GM23338 (cell line): ENCODE data around the gene ST8SIA2. TPM values are rescaled to one million over a fixed set of nuclear protein-coding genes. Genes with fewer than 3 reads are reported as not detected.

ENCODE experiments used
- ATAC-seq: fragments of 200-7000 bp; cut with Tn5 transposase; 3 replicates; pipeline ENCODE4 v1.9.1; 2020
- DNase-seq: peaks from one replicate; pipeline ENCODE4 v3.0.0-alpha.2; 2015; ENCODE audit warnings: low spot score
- H2AFZ ChIP-seq: fragments of 200-600 bp; sonication (generic); 2 replicates; pipeline ENCODE4 v1.8.0; 2016; ENCODE audit warnings: antibody characterized with exemption, mild to moderate bottlenecking, moderate library complexity
- H3F3A ChIP-seq: fragments of 200-600 bp; sonication (generic); replicated peaks from 2 replicates; pipeline ENCODE4 v1.8.0; 2017; ENCODE audit warnings: antibody characterized with exemption, mixed run types, low read depth
- H3K27ac ChIP-seq: fragments of 200-600 bp; sonication (generic); 2 replicates; pipeline ENCODE4 v1.6.1; 2016; ENCODE audit warnings: low read depth
- H3K27me3 ChIP-seq: fragments of 200-600 bp; sonication (generic); 2 replicates; pipeline ENCODE4 v1.8.0; 2016; ENCODE audit warnings: mild to moderate bottlenecking, mixed run types, moderate library complexity; ENCODE audit not compliant: insufficient read depth
- H3K36me3 ChIP-seq: fragments of 200-600 bp; sonication (generic); 2 replicates; pipeline ENCODE4 v1.8.0; 2016; ENCODE audit warnings: mild to moderate bottlenecking; ENCODE audit not compliant: insufficient read depth
- H3K4me1 ChIP-seq: fragments of 200-600 bp; sonication (generic); 2 replicates; pipeline ENCODE4 v1.8.0; 2016; ENCODE audit warnings: mild to moderate bottlenecking, moderate library complexity; ENCODE audit not compliant: insufficient read depth
- H3K4me2 ChIP-seq: fragments of 200-600 bp; sonication (generic); 2 replicates; pipeline ENCODE4 v1.7.1; 2017; ENCODE audit warnings: mixed run types
- H3K4me3 ChIP-seq: fragments of 200-600 bp; sonication (generic); 2 replicates; pipeline ENCODE4 v1.6.1; 2016; ENCODE audit warnings: mixed run types
- H3K79me2 ChIP-seq: fragments of 200-600 bp; sonication (generic); replicated peaks from 2 replicates; pipeline ENCODE4 v1.8.0; 2017; ENCODE audit warnings: mild to moderate bottlenecking; ENCODE audit not compliant: insufficient read depth
- H3K9me2 ChIP-seq: fragments of 200-600 bp; sonication (generic); 2 replicates; pipeline ENCODE4 v1.8.0; 2017; ENCODE audit not compliant: insufficient read depth
- H4K20me1 ChIP-seq: fragments of 200-600 bp; sonication (generic); replicated peaks from 2 replicates; pipeline ENCODE4 v1.8.0; 2017; ENCODE audit warnings: mild to moderate bottlenecking; ENCODE audit not compliant: insufficient read depth
- H3K27ac Mint-ChIP-seq: 2 replicates; pipeline ENCODE4 v1.8.0; 2020; ENCODE audit warnings: inconsistent platforms, mild to moderate bottlenecking, moderate library complexity, mixed read lengths
- H3K27me3 Mint-ChIP-seq: 3 replicates; pipeline ENCODE4 v1.8.0; 2022; ENCODE audit warnings: low read depth, mild to moderate bottlenecking, moderate library complexity, mixed read lengths, inconsistent platforms; ENCODE audit not compliant: insufficient read depth, poor library complexity
- H3K36me3 Mint-ChIP-seq: 3 replicates; pipeline ENCODE4 v1.8.0; 2021; ENCODE audit warnings: low read depth, mild to moderate bottlenecking, inconsistent platforms, moderate library complexity, mixed read lengths
- H3K4me1 Mint-ChIP-seq: 3 replicates; pipeline ENCODE4 v1.8.0; 2020; ENCODE audit warnings: mild to moderate bottlenecking, inconsistent platforms, mixed read lengths
- H3K4me3 Mint-ChIP-seq: 3 replicates; pipeline ENCODE4 v1.8.0; 2021; ENCODE audit warnings: moderate library complexity, mild to moderate bottlenecking, inconsistent platforms, mixed read lengths
- H3K9me3 Mint-ChIP-seq: 3 replicates; pipeline ENCODE4 v1.8.0; 2020; ENCODE audit warnings: moderate library complexity, mild to moderate bottlenecking, inconsistent platforms, mixed read lengths
- ETS1 ChIP-seq: IDR thresholded peaks from 2 replicates; pipeline ENCODE4 v1.6.1; 2016; ENCODE audit warnings: antibody characterized with exemption
- EZH2 ChIP-seq: fragments of 200-600 bp; sonication (generic); IDR thresholded peaks from one replicate; pipeline ENCODE4 v1.8.0; 2017; ENCODE audit warnings: antibody characterized with exemption, mild to moderate bottlenecking, low read depth; ENCODE audit not compliant: unreplicated experiment
- NANOG ChIP-seq: IDR thresholded peaks from 2 replicates; pipeline ENCODE4 v1.6.1; 2016; ENCODE audit warnings: antibody characterized with exemption, borderline replicate concordance
- POLR2AphosphoS5 ChIP-seq: IDR thresholded peaks from 2 replicates; pipeline ENCODE4 v1.6.1; 2016; ENCODE audit warnings: antibody characterized with exemption, low read depth
- REST ChIP-seq: IDR thresholded peaks from one replicate; pipeline ENCODE4 v1.6.1; 2018; ENCODE audit warnings: antibody characterized with exemption; ENCODE audit not compliant: unreplicated experiment
- ZNF114 ChIP-seq: fragments of 250-450 bp; sonication (Bioruptor Pico); IDR thresholded peaks from 2 replicates; pipeline ENCODE4 v1.5.0; 2020; ENCODE audit warnings: mild to moderate bottlenecking, moderate library complexity
- ZNF462 ChIP-seq: fragments of 250-450 bp; sonication (Bioruptor Pico); IDR thresholded peaks from 2 replicates; pipeline ENCODE4 v1.5.0; 2020; ENCODE audit warnings: mild to moderate bottlenecking, moderate library complexity
- polyA plus RNA-seq: library from polyadenylated mRNA; unstranded; fragments of >200 nt; fragmentation: Nextera tagmentation; extraction: Ambion mirVana; gene quantifications from 2 replicates; pipeline ENCODE4 v1.2.1, GENCODE V29; 2016
- total RNA-seq: library from RNA; depleted of rRNA; stranded (reverse); fragments of >200 nt; shearing (Covaris generic); gene quantifications from 2 replicates; pipeline ENCODE4 v1.2.3, GENCODE V29; 2014

Gene ST8SIA2
- total and polyA plus RNA-seq, 2 experiments from 2014 or later: 0.66 to 1.2 TPM

- Histone ChIP-seq H4K20me1 (no peaks in the 10 kb centered on the region), H3F3A (no peaks in the 10 kb centered on the region), H3K4me3 (no peak overlapping the region), H3K27me3 (no peaks in the 10 kb centered on the region), H3K36me3 (no peaks in the 10 kb centered on the region; the same call in 1 of the 2 replicates), H3K79me2 (no peaks in the 10 kb centered on the region), H3K4me2 (no peak overlapping the region), H3K9me2 (peaks cover 7% of the 10 kb centered on the region; the same call in 1 of the 2 replicates), H2AFZ (no peak overlapping the region), H3K4me1 (no peaks in the 10 kb centered on the region), H3K27ac (no peak overlapping the region)
- ATAC-seq: no peak
- no peak overlapping the region for H3K4me3 Mint-ChIP-seq
- H3K9me3 Mint-ChIP-seq: no peaks in the 10 kb centered on the region
- TF ChIP-seq ETS1 (no peak), ZNF462 (no peak), REST (no peak), NANOG (no peak), POLR2AphosphoS5 (no peak), EZH2 (no peak), ZNF114 (no peak)
- no peaks in the 10 kb centered on the region; the same call in 2 of the 3 replicates for H3K36me3 Mint-ChIP-seq
- H3K27me3 Mint-ChIP-seq: peaks cover 6% of the 10 kb centered on the region
- H3K4me1 Mint-ChIP-seq: no peaks in the 10 kb centered on the region; the same call in 2 of the 3 replicates
- H3K27ac Mint-ChIP-seq: no peak overlapping the region
- DNase-seq: no peak
Observed at GRCh38 chr15:92467245-92467644, 73.6 kb downstream of the ST8SIA2 start.
